CD4-positive, CD25-positive, alpha-beta regulatory T cell (primary cell): Measurements from ENCODE around the gene NGF. TPM values are rescaled to one million over a fixed set of nuclear protein-coding genes. Genes with fewer than 3 reads are reported as not detected.

ENCODE experiments used
- ATAC-seq, 2 donors: fragments of 150-1000 bp; cut with Tn5 transposase; one replicate each; pipeline ENCODE4 v1.10.0; 2021; ENCODE audit warnings: low read depth in 2 of 2, moderate number of reproducible peaks in 2 of 2, moderate library complexity in 1 of 2
- DNase-seq, 3 donors: peaks; one replicate each; pipeline versions ENCODE4 v3.0.0 to v3.0.0-alpha.2; 2012 to 2022; ENCODE audit warnings: mixed read lengths in 1 of 3
- H3K27ac ChIP-seq: one replicate; pipeline ENCODE4 v1.7.0; 2013; ENCODE audit warnings: mild to moderate bottlenecking, low read length; ENCODE audit not compliant: insufficient read depth, poor library complexity, severe bottlenecking
- H3K27me3 ChIP-seq: one replicate; pipeline ENCODE4 v1.7.0; 2013; ENCODE audit warnings: low read length; ENCODE audit not compliant: control insufficient read depth, insufficient read depth
- H3K36me3 ChIP-seq: one replicate; pipeline ENCODE4 v1.7.0; 2013; ENCODE audit warnings: mild to moderate bottlenecking, low read length, moderate library complexity; ENCODE audit not compliant: control insufficient read depth, insufficient read depth
- H3K4me1 ChIP-seq: 2 replicates; pipeline ENCODE4 v1.7.0; 2013; ENCODE audit warnings: mild to moderate bottlenecking, low read length; ENCODE audit not compliant: insufficient read depth, control insufficient read depth, poor library complexity, severe bottlenecking
- H3K4me3 ChIP-seq: one replicate; pipeline ENCODE4 v1.7.0; 2013; ENCODE audit warnings: low read depth, mild to moderate bottlenecking, low read length, moderate library complexity
- H3K9me3 ChIP-seq, 2 experiments: 1 replicate in 1 of 2; 2 replicates in 1 of 2; pipeline ENCODE4 v1.7.0; 2013; ENCODE audit warnings: low read length in 2 of 2, mild to moderate bottlenecking in 1 of 2, moderate library complexity in 1 of 2; ENCODE audit not compliant: control insufficient read depth in 2 of 2
- H3K27ac Mint-ChIP-seq, 3 donors: one replicate each; pipeline ENCODE4 v1.8.0; 2020 to 2022; ENCODE audit warnings: mild to moderate bottlenecking in 3 of 3, mixed read lengths in 3 of 3, moderate library complexity in 2 of 3
- H3K27me3 Mint-ChIP-seq: one replicate; pipeline ENCODE4 v1.8.0; 2022; ENCODE audit warnings: mild to moderate bottlenecking, mixed read lengths
- H3K36me3 Mint-ChIP-seq: one replicate; pipeline ENCODE4 v1.8.0; 2020; ENCODE audit warnings: mixed read lengths
- H3K4me1 Mint-ChIP-seq, 4 donors: one replicate each; pipeline ENCODE4 v1.8.0; 2020 to 2022; ENCODE audit warnings: mixed read lengths in 4 of 4, mild to moderate bottlenecking in 1 of 4
- H3K4me3 Mint-ChIP-seq, 4 donors: one replicate each; pipeline ENCODE4 v1.8.0; 2020 to 2022; ENCODE audit warnings: mild to moderate bottlenecking in 4 of 4, mixed read lengths in 4 of 4, moderate library complexity in 3 of 4
- H3K9me3 Mint-ChIP-seq, 7 donors: one replicate each; pipeline ENCODE4 v1.8.0; 2020 to 2022; ENCODE audit warnings: mixed read lengths in 7 of 7, mild to moderate bottlenecking in 3 of 7, moderate library complexity in 2 of 7
- polyA plus RNA-seq, 4 donors: library from polyadenylated mRNA; unstranded; fragments of 300-500 nt; fragmentation: Illumina TruSeq; gene quantifications; one replicate each; pipeline ENCODE4 v1.2.3, GENCODE V29; 2021
- total RNA-seq: library from RNA; stranded (reverse); gene quantifications from one replicate; pipeline ENCODE4 v1.2.3, GENCODE V29; 2022

NGF gene
- total and polyA plus RNA-seq, 5 donors from 2014 or later: not detected

DNA sequence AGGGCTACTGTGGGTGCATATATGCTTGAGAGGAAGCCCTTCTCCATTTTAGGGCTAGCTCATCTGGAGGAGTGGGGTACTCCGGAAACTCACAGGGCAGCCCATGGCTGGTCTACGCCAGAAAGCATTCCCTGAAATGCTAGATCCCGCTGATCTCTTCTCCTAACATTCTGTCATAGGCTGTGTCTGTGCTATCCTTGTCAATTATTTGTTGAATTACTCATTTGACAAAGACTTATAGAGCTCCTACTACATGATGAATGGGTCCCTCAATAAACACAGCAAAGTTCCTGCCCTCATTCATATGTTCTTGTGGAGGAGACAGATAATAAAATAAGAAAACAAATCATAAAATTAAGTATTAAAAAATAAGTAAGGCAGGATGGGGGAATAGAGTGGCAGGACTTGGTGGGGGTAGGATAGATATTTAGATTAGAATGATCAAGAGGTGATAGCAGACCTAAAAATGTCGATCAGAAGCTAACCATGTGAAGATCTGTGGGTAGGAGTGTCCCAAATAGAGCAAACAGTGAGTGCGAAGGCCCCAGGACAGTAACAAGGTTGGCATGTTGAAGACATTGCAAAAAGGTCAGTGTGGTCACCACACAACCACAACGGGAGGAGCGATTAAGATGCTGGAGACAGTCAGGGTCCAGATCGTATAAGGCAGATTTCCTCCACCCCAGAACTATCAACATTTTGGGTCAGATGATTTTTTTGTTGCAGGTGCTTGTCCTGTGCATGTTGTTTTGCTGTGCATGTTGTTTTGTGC is 13.2 kb downstream of the NGF start:
- Mint-ChIP-seq H3K27ac (no peak overlapping the region), H3K4me1 (no peaks in the 10 kb centered on the region), H3K36me3 (no peaks in the 10 kb centered on the region), H3K27me3 (peaks cover 5% of the 10 kb centered on the region), H3K4me3 (no peak overlapping the region), H3K9me3 (peaks cover 0 to 4% (median 0%) of the 10 kb centered on the region in 7 donors)
- no peaks in the 10 kb centered on the region for H3K27me3 ChIP-seq
- ATAC-seq: no peak
- H3K4me3 ChIP-seq: no peak overlapping the region
- H3K9me3 ChIP-seq: no peaks in the 10 kb centered on the region
- no peak for DNase-seq
- H3K4me1 ChIP-seq: no peaks in the 10 kb centered on the region
- H3K27ac ChIP-seq: no peak overlapping the region
- H3K36me3 ChIP-seq: no peaks in the 10 kb centered on the region

DNA sequence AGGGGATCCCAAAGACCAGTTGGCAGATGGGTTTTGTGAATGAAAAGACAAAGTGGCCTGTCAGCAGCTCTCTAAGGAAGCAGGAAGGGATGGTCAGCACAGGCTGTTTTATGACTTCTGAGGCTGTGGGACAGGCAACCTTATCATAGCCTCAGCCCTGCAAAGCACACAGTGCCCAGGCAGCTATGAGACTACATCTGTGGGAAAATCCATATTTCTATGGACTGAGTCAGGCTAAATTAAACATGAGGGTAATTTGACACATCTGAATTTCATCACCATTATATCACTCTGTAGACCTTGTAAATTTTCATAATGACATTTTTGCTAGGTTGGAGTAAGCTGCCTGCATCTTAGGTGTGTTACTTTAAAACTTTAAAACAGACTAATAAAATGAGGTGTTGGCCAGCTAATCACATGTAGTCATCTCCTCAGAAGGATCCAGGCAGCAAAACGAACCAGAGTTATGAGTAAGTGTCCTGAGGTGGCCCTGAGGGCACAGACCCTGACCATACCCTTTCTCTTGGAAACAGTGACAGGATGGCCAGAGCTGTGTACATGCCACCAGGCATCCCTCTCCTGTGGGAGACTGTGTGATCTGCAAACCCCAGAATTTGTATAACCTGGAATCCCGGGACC is 14.6 kb downstream of the NGF start:
- Histone ChIP-seq H3K27ac (no peak overlapping the region), H3K4me1 (no peaks in the 10 kb centered on the region), H3K27me3 (no peaks in the 10 kb centered on the region), H3K4me3 (no peak overlapping the region), H3K9me3 (no peaks in the 10 kb centered on the region), H3K36me3 (no peaks in the 10 kb centered on the region)
- no peaks in the 10 kb centered on the region for H3K36me3 Mint-ChIP-seq
- H3K27ac Mint-ChIP-seq: no peak overlapping the region
- H3K27me3 Mint-ChIP-seq: peaks cover 5% of the 10 kb centered on the region
- H3K9me3 Mint-ChIP-seq: peaks cover 0 to 4% (median 0%) of the 10 kb centered on the region in 7 donors
- DNase-seq (no peak), ATAC-seq (no peak)
- H3K4me3 Mint-ChIP-seq: no peak overlapping the region
- H3K4me1 Mint-ChIP-seq: no peaks in the 10 kb centered on the region

DNA sequence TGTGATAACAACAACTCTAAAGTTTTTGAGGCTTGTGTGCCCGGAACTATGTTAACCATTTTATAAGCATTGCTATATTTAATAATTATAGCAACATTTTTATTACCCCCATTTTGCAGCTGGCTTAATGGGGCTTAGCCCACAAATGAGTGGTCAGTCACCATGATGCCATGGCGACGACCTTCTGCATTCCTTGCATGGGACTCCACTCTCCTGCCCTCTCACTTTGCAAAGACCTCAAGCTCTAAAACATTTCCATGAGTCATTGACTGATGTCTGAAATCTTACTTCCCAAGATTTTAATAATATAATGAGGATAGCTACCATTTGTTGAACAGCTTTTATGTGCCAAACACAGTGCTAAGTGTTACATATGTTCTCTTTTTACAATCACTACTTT is 15.4 kb downstream of the NGF start:
- Histone ChIP-seq H3K9me3 (no peaks in the 10 kb centered on the region), H3K27ac (no peak overlapping the region), H3K4me3 (no peak overlapping the region), H3K36me3 (no peaks in the 10 kb centered on the region), H3K27me3 (no peaks in the 10 kb centered on the region), H3K4me1 (no peaks in the 10 kb centered on the region)
- Mint-ChIP-seq H3K4me3 (no peak overlapping the region), H3K27me3 (peaks cover 5% of the 10 kb centered on the region), H3K4me1 (no peaks in the 10 kb centered on the region), H3K9me3 (peaks cover 0 to 4% (median 0%) of the 10 kb centered on the region in 7 donors), H3K36me3 (no peaks in the 10 kb centered on the region), H3K27ac (no peak overlapping the region)
- no peak for DNase-seq
- ATAC-seq: no peak

DNA sequence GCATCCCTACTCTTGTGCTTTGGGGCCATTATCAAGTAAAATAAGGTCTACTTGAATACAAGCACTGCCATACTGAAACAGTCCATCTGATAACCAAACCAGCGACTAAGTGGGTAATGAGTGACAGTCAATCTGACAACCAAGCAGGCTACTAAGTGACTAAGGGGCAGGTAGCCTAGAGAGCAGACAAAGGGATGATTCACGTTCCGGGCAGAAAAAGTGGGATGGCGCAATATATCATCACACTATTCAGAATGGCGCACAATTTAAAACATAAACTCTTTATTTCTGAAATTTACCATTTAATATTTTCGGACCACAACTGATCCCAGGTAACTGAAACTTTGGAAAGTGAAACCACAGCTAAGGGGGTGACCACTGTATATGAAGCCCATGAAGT is 17.7 kb downstream of the NGF start:
- Histone ChIP-seq H3K27ac (no peak overlapping the region), H3K36me3 (no peaks in the 10 kb centered on the region), H3K4me1 (no peaks in the 10 kb centered on the region), H3K4me3 (no peak overlapping the region), H3K27me3 (no peaks in the 10 kb centered on the region), H3K9me3 (no peaks in the 10 kb centered on the region)
- H3K9me3 Mint-ChIP-seq: peaks cover 0 to 1% (median 0%) of the 10 kb centered on the region in 7 donors
- no peaks in the 10 kb centered on the region for H3K4me1 Mint-ChIP-seq
- ATAC-seq (no peak), DNase-seq (no peak)
- no peaks in the 10 kb centered on the region for H3K36me3 Mint-ChIP-seq
- no peak overlapping the region for H3K27ac Mint-ChIP-seq
- no peak overlapping the region for H3K4me3 Mint-ChIP-seq
- H3K27me3 Mint-ChIP-seq: no peaks in the 10 kb centered on the region

- Histone ChIP-seq H3K4me3 (no peak overlapping the region), H3K27me3 (peaks cover 2% of the 10 kb centered on the region), H3K27ac (no peak overlapping the region), H3K36me3 (no peaks in the 10 kb centered on the region), H3K9me3 (no peaks in the 10 kb centered on the region), H3K4me1 (no peaks in the 10 kb centered on the region)
- H3K36me3 Mint-ChIP-seq: no peaks in the 10 kb centered on the region
- ATAC-seq (no peak), DNase-seq (no peak)
- H3K4me1 Mint-ChIP-seq: no peaks in the 10 kb centered on the region
- no peaks in the 10 kb centered on the region for H3K27me3 Mint-ChIP-seq
- H3K4me3 Mint-ChIP-seq: no peak overlapping the region
- no peak overlapping the region for H3K27ac Mint-ChIP-seq
- H3K9me3 Mint-ChIP-seq: peaks cover 0 to 1% (median 0%) of the 10 kb centered on the region in 7 donors
Observed at GRCh38 chr1:115319706-115320105, 18.3 kb downstream of the NGF start.

- no peaks in the 10 kb centered on the region for H3K36me3 Mint-ChIP-seq
Observed at GRCh38 chr1:115317101-115318012, 20.7 kb downstream of the NGF start.

DNA sequence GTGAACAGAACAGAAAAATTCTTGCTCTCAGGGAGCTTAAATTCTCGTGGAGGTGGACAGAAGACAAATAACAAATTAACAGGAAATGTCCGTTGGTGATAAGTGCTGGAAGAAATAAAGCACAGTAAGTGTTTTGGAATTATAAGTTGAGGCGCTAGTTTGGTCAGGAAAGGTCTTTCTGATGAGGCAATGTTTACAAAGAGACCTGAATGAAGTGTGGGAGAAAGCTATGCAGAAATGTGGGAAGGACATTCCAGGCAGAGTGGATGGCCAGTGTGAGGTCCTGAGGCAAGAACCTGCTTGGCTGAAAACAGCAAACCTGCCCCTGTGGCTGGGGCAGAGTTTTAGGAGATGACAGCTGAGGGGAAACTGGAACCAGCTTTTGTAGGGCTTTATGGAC is 23.3 kb downstream of the NGF start:
- Mint-ChIP-seq H3K27me3 (peaks cover 9% of the 10 kb centered on the region), H3K9me3 (peaks cover 0 to 1% (median 0%) of the 10 kb centered on the region in 7 donors), H3K4me3 (no peak overlapping the region), H3K4me1 (no peaks in the 10 kb centered on the region), H3K36me3 (no peaks in the 10 kb centered on the region), H3K27ac (no peak overlapping the region)
- DNase-seq: no peak
- no peak for ATAC-seq
- no peaks in the 10 kb centered on the region for H3K36me3 ChIP-seq
- no peaks in the 10 kb centered on the region for H3K9me3 ChIP-seq
- H3K4me1 ChIP-seq: no peaks in the 10 kb centered on the region
- H3K27ac ChIP-seq: no peak overlapping the region
- H3K27me3 ChIP-seq: peaks cover 7% of the 10 kb centered on the region
- no peak overlapping the region for H3K4me3 ChIP-seq

More at GRCh38 chr1:115317101-115318012, 20.7 kb downstream of the NGF start:
- H3K27me3 ChIP-seq: peaks cover 7% of the 10 kb centered on the region
- Mint-ChIP-seq H3K27ac (no peak overlapping the region), H3K4me1 (no peaks in the 10 kb centered on the region), H3K4me3 (no peak overlapping the region), H3K9me3 (peaks cover 0 to 1% (median 0%) of the 10 kb centered on the region in 7 donors), H3K27me3 (no peaks in the 10 kb centered on the region)
- no peak for ATAC-seq
- H3K36me3 ChIP-seq: no peaks in the 10 kb centered on the region
- H3K4me3 ChIP-seq: no peak overlapping the region
- H3K9me3 ChIP-seq: no peaks in the 10 kb centered on the region
- no peaks in the 10 kb centered on the region for H3K4me1 ChIP-seq
- H3K27ac ChIP-seq: no peak overlapping the region
- no peak for DNase-seq
